SK-N-SH (cell line): Measurements from ENCODE around the gene ADRM1. TPM values are rescaled to one million over a fixed set of nuclear protein-coding genes. Genes with fewer than 3 reads are reported as not detected.
A peak's percentile ranks its signal among the peaks of the same experiment; 100 is the strongest.

Source experiments
- CTCF ChIA-PET: fragments of 300-600, 350-600 bp; formaldehyde crosslinking; extraction: SDS; loops from one replicate; lab custom pipeline; 2021; lab: Yijun Ruan, JAX
- POLR2A ChIA-PET: fragments of 350-600 bp; sonication (Branson Sonifier 250); formaldehyde crosslinking; extraction: SDS; loops from one replicate; lab custom pipeline; 2020; ENCODE audit warnings: antibody characterized with exemption, inconsistent platforms; lab: Yijun Ruan, JAX
- DNase-seq: peaks from one replicate; pipeline ENCODE4 v3.0.0; 2012
- H2AFZ ChIP-seq: fragments of 200-600 bp; sonication (generic); 2 replicates; pipeline ENCODE4 v1.8.1; 2016; ENCODE audit warnings: antibody characterized with exemption, mild to moderate bottlenecking, low read depth
- H3F3A ChIP-seq: fragments of 200-600 bp; sonication (generic); replicated peaks from 2 replicates; pipeline ENCODE3; 2016; ENCODE audit warnings: antibody characterized with exemption, mild to moderate bottlenecking; ENCODE audit not compliant: insufficient read depth
- H3K27ac ChIP-seq, 2 experiments: fragments of 200-500 bp in 1 of 2; fragments of 200-600 bp in 1 of 2; sonication (Bioruptor generic) in 1 of 2; sonication (generic), shearing (Covaris generic) in 1 of 2; 2 replicates each; pipeline versions ENCODE4 v1.5.1 to v1.6.1; 2014 to 2016; ENCODE audit warnings: low read depth in 2 of 2, inconsistent platforms in 1 of 2, low read length in 1 of 2, mild to moderate bottlenecking in 1 of 2, mixed read lengths in 1 of 2
- H3K27me3 ChIP-seq: fragments of 200-600 bp; sonication (generic), shearing (Covaris generic); 2 replicates; pipeline ENCODE4 v1.6.1; 2016; ENCODE audit warnings: mixed run types; ENCODE audit not compliant: insufficient read depth
- H3K36me3 ChIP-seq, 2 experiments: fragments of 200-500 bp in 1 of 2; fragments of 200-600 bp in 1 of 2; sonication (Bioruptor generic) in 1 of 2; sonication (generic) in 1 of 2; replicated peaks in 1 of 2; 2 replicates each; pipeline versions ENCODE3 to v1.5.1; 2014 to 2016; ENCODE audit warnings: low read length in 1 of 2, mild to moderate bottlenecking in 1 of 2; ENCODE audit not compliant: insufficient read depth in 2 of 2, control insufficient read depth in 1 of 2
- H3K4me1 ChIP-seq, 2 experiments: fragments of 200-500 bp in 1 of 2; fragments of 200-600 bp in 1 of 2; sonication (Bioruptor generic) in 1 of 2; sonication (generic), shearing (Covaris generic) in 1 of 2; 2 replicates each; pipeline versions ENCODE4 v1.5.1 to v1.6.1; 2014 to 2016; ENCODE audit warnings: low read depth in 1 of 2, low read length in 1 of 2, mixed run types in 1 of 2; ENCODE audit not compliant: insufficient read depth in 2 of 2, control insufficient read depth in 1 of 2
- H3K4me2 ChIP-seq: fragments of 200-600 bp; sonication (generic), shearing (Covaris generic); 2 replicates; pipeline ENCODE4 v1.6.1; 2017; ENCODE audit warnings: mixed run types
- H3K4me3 ChIP-seq, 2 experiments: fragments of 200-500 bp in 1 of 2; fragments of 200-600 bp in 1 of 2; sonication (Bioruptor generic) in 1 of 2; sonication (generic), shearing (Covaris generic) in 1 of 2; 2 replicates each; pipeline versions ENCODE4 v1.5.1 to v1.8.1; 2014 to 2016; ENCODE audit warnings: low read depth in 2 of 2, inconsistent platforms in 1 of 2, low read length in 1 of 2, mild to moderate bottlenecking in 1 of 2, mixed read lengths in 1 of 2, moderate library complexity in 1 of 2
- H3K79me2 ChIP-seq: fragments of 200-600 bp; sonication (generic); 2 replicates; pipeline ENCODE4 v1.8.1; 2017; ENCODE audit warnings: mild to moderate bottlenecking; ENCODE audit not compliant: insufficient read depth
- H3K9ac ChIP-seq: fragments of 200-600 bp; sonication (generic); 2 replicates; pipeline ENCODE4 v1.6.1; 2017; ENCODE audit warnings: mixed run types
- H3K9me2 ChIP-seq: fragments of 200-600 bp; sonication (generic); 2 replicates; pipeline ENCODE4 v1.6.1; 2017; ENCODE audit warnings: mixed run types
- H3K9me3 ChIP-seq: fragments of 200-600 bp; sonication (generic); 2 replicates; pipeline ENCODE4 v1.6.1; 2017; ENCODE audit warnings: mixed run types, mild to moderate bottlenecking, moderate library complexity
- H4K20me1 ChIP-seq: fragments of 200-600 bp; sonication (generic); 2 replicates; pipeline ENCODE4 v1.6.1; 2017; ENCODE audit warnings: mild to moderate bottlenecking, mixed run types; ENCODE audit not compliant: insufficient read depth
- ELF1 ChIP-seq: IDR thresholded peaks from 2 replicates; pipeline ENCODE4 v1.4.0; 2012
- EP300 ChIP-seq, 2 experiments: IDR thresholded peaks; 2 replicates each; pipeline versions ENCODE4 v1.4.0 to v1.6.1; 2012; ENCODE audit warnings: borderline replicate concordance in 1 of 2, low read depth in 1 of 2, low read length in 1 of 2
- FOSL2 ChIP-seq: IDR thresholded peaks from 2 replicates; pipeline ENCODE4 v1.4.0; 2012; ENCODE audit warnings: low read depth, mild to moderate bottlenecking, moderate library complexity, borderline replicate concordance
- GATA2 ChIP-seq: sonication (generic); formaldehyde crosslinking; IDR thresholded peaks from 2 replicates; pipeline ENCODE4 v1.5.0; 2020; ENCODE audit warnings: mild to moderate bottlenecking, missing genetic modification reagents
- POLR2AphosphoS5 ChIP-seq: IDR thresholded peaks from 2 replicates; pipeline ENCODE4 v1.6.1; 2012; ENCODE audit warnings: low read depth, low read length
- RAD21 ChIP-seq: IDR thresholded peaks from 2 replicates; pipeline ENCODE4 v1.6.1; 2012; ENCODE audit warnings: mild to moderate bottlenecking, low read length
- REST ChIP-seq: IDR thresholded peaks from 2 replicates; pipeline ENCODE4 v1.6.1; 2012; ENCODE audit warnings: mild to moderate bottlenecking, low read depth, low read length, moderate library complexity
- RFX5 ChIP-seq: IDR thresholded peaks from 2 replicates; pipeline ENCODE4 v1.6.1; 2012; ENCODE audit warnings: mild to moderate bottlenecking, improper control_type of control experiment, low read length
- RXRA ChIP-seq: IDR thresholded peaks from 2 replicates; pipeline ENCODE4 v1.4.0; 2012; ENCODE audit warnings: low read depth, mild to moderate bottlenecking, borderline replicate concordance
- SIN3A ChIP-seq: IDR thresholded peaks from 2 replicates; pipeline ENCODE4 v1.6.1; 2012; ENCODE audit warnings: low read depth, mild to moderate bottlenecking, low read length, moderate library complexity, borderline replicate concordance
- TCF12 ChIP-seq: IDR thresholded peaks from 2 replicates; pipeline ENCODE4 v1.4.0; 2012
- TEAD4 ChIP-seq: IDR thresholded peaks from 2 replicates; pipeline ENCODE4 v1.4.0; 2012; ENCODE audit warnings: mild to moderate bottlenecking, borderline replicate concordance; ENCODE audit not compliant: insufficient read depth
- YY1 ChIP-seq: IDR thresholded peaks from 2 replicates; pipeline ENCODE4 v1.4.0; 2012; ENCODE audit warnings: low read depth, mild to moderate bottlenecking
- WGBS: methylation state at CpG from one replicate; pipeline ENCODE4 v1.1.6; 2017; ENCODE audit warnings: low lambda C conversion rate; 5-methylcytosine and 5-hydroxymethylcytosine counted together
- polyA plus RNA-seq, 3 experiments: library from polyadenylated mRNA; depleted of rRNA; stranded (reverse); fragments of >200 nt; gene quantifications; 2 replicates each; pipeline ENCODE4 v1.2.3, GENCODE V29; 2012
- TF ChIP-seq, protein P1 (sequence below): IDR thresholded peaks from 2 replicates; pipeline ENCODE4 v1.4.0; 2012; ENCODE audit warnings: low read depth, borderline replicate concordance
- TF ChIP-seq, protein P2 (sequence below): fragments of 150-350 bp; IDR thresholded peaks from 2 replicates; pipeline ENCODE4 v1.6.1; 2017; ENCODE audit warnings: antibody characterized with exemption, low read length, low read depth, borderline replicate concordance

The ADRM1 gene
- polyA plus RNA-seq, 1 of the 3 experiments (the other 2 are of a cell fraction): 142 TPM

GRCh38 chr20:62356589-62357186, 53.9 kb downstream of the ADRM1 start:
- H4K20me1 ChIP-seq: peaks cover 14% of the 10 kb centered on the region; the same call in 1 of the 2 replicates
- no peaks in the 10 kb centered on the region for H3K9me3 ChIP-seq
- ChIA-PET CTCF (interaction anchor here (0.8 to 5.5 kb wide), 4 partner anchors 8 to 32 kb away, joined by 3 to 43 read pairs (median 16); no protein-coding TSS in a partner anchor), POLR2A (no interaction called here)
- 65% methylated on average over 7 of the region's 17 CpGs for WGBS
- H3K79me2 ChIP-seq: peaks cover 11% of the 10 kb centered on the region; the same call in 1 of the 2 replicates
- H3K9me2 ChIP-seq: no peaks in the 10 kb centered on the region
- H3K9ac ChIP-seq: no peak overlapping the region
- peak overlapping the region; percentile 62 to 92; a peak in 3 of 4 replicates for H3K27ac ChIP-seq
- peaks cover 0 to 1% of the 10 kb centered on the region in 2 experiments for H3K36me3 ChIP-seq
- no peak for DNase-seq
- TF ChIP-seq REST (no peak), SIN3A (no peak), EP300 (IDR thresholded peaks at IDR 0.05; ENCODE audit: borderline replicate concordance in 1 of 2, low read depth in 1 of 2, low read length in 1 of 2) (no peak), ELF1 (no peak)
- no peak overlapping the region for H3K4me3 ChIP-seq
- no peaks in the 10 kb centered on the region for H3K27me3 ChIP-seq
- no peak overlapping the region for H2AFZ ChIP-seq
- H3K4me1 ChIP-seq: peaks cover 29 to 91% of the 10 kb centered on the region in 2 experiments; a peak in 3 of 4 replicates
- peak overlapping the region; percentile 74 for H3K4me2 ChIP-seq
- H3F3A ChIP-seq: peaks cover 3% of the 10 kb centered on the region

DNA sequence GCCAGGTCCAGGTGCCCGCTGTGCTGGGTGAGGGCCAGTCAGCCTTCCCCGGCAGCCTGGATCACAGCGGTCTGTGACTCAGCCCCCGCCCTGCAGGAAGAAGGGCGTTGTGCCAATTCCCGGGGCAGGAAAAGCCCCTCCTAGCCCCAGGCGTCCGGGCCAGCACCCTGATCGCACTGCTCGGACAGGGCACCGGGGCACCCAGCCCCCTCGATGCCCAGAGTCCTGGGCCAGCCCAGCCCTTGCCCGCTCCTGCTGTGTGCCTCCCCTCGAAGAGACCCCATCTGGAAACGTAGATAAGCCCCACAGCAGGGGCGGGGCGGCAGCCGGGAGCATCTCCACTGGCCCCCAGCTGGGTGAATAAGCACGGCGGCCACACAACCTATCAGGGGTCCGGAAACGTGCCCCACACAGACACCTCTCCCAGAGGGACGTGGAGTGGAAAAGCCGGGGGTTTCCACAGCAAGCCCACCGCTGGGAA, 54.4 kb downstream of the ADRM1 start:
- peak overlapping the region; percentile 74 for H3K4me2 ChIP-seq
- no peaks in the 10 kb centered on the region for H3K9me3 ChIP-seq
- CTCF ChIA-PET: interaction anchor here (2.6 to 5.5 kb wide), 3 partner anchors 8 to 25 kb away, joined by 15 to 43 read pairs (median 18); no protein-coding TSS in a partner anchor
- H2AFZ ChIP-seq: no peak overlapping the region
- peaks cover 14% of the 10 kb centered on the region; the same call in 1 of the 2 replicates for H4K20me1 ChIP-seq
- H3K27me3 ChIP-seq: no peaks in the 10 kb centered on the region
- no peaks in the 10 kb centered on the region for H3K9me2 ChIP-seq
- no peak overlapping the region for H3K4me3 ChIP-seq
- 58% methylated on average over 8 of the region's 25 CpGs for WGBS
- POLR2A ChIA-PET: no interaction called here
- peak; percentile 66 for DNase-seq
- H3F3A ChIP-seq: peaks cover 3% of the 10 kb centered on the region
- peaks cover 11% of the 10 kb centered on the region; the same call in 1 of the 2 replicates for H3K79me2 ChIP-seq
- H3K9ac ChIP-seq: no peak overlapping the region
- peaks cover 29 to 89% of the 10 kb centered on the region in 2 experiments; a peak in 3 of 4 replicates for H3K4me1 ChIP-seq
- H3K36me3 ChIP-seq: peaks cover 0 to 3% of the 10 kb centered on the region in 2 experiments
- peak overlapping the region in 1 of 2 experiments; percentile 92; a peak in 2 of 4 replicates for H3K27ac ChIP-seq
- no peak for TF ChIP-seq TEAD4
- TF ChIP-seq, protein P1, sequence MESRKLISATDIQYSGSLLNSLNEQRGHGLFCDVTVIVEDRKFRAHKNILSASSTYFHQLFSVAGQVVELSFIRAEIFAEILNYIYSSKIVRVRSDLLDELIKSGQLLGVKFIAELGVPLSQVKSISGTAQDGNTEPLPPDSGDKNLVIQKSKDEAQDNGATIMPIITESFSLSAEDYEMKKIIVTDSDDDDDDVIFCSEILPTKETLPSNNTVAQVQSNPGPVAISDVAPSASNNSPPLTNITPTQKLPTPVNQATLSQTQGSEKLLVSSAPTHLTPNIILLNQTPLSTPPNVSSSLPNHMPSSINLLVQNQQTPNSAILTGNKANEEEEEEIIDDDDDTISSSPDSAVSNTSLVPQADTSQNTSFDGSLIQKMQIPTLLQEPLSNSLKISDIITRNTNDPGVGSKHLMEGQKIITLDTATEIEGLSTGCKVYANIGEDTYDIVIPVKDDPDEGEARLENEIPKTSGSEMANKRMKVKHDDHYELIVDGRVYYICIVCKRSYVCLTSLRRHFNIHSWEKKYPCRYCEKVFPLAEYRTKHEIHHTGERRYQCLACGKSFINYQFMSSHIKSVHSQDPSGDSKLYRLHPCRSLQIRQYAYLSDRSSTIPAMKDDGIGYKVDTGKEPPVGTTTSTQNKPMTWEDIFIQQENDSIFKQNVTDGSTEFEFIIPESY: no peak
- TF ChIP-seq TCF12: peak; percentile 57
- TF ChIP-seq POLR2AphosphoS5: no peak
- TF ChIP-seq YY1: no peak
- TF ChIP-seq RAD21: no peak
- no peak for TF ChIP-seq RXRA
- peak; percentile 59; the same call in 1 of the 2 replicates for TF ChIP-seq FOSL2
- no peak for TF ChIP-seq GATA2 (CRISPR knock-in tag)
- no peak for TF ChIP-seq RFX5
- TF ChIP-seq, protein P2, sequence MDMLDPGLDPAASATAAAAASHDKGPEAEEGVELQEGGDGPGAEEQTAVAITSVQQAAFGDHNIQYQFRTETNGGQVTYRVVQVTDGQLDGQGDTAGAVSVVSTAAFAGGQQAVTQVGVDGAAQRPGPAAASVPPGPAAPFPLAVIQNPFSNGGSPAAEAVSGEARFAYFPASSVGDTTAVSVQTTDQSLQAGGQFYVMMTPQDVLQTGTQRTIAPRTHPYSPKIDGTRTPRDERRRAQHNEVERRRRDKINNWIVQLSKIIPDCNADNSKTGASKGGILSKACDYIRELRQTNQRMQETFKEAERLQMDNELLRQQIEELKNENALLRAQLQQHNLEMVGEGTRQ: no peak
- TF ChIP-seq REST: no peak
